ENCODE results near the gene NDUFA6.
"Not testable (repeated sequence)": the region's sequence is repeated elsewhere in the genome, so short reads cannot be mapped to it uniquely, and the experiment has no call there.

- TF ChIP-seq, protein P1, sequence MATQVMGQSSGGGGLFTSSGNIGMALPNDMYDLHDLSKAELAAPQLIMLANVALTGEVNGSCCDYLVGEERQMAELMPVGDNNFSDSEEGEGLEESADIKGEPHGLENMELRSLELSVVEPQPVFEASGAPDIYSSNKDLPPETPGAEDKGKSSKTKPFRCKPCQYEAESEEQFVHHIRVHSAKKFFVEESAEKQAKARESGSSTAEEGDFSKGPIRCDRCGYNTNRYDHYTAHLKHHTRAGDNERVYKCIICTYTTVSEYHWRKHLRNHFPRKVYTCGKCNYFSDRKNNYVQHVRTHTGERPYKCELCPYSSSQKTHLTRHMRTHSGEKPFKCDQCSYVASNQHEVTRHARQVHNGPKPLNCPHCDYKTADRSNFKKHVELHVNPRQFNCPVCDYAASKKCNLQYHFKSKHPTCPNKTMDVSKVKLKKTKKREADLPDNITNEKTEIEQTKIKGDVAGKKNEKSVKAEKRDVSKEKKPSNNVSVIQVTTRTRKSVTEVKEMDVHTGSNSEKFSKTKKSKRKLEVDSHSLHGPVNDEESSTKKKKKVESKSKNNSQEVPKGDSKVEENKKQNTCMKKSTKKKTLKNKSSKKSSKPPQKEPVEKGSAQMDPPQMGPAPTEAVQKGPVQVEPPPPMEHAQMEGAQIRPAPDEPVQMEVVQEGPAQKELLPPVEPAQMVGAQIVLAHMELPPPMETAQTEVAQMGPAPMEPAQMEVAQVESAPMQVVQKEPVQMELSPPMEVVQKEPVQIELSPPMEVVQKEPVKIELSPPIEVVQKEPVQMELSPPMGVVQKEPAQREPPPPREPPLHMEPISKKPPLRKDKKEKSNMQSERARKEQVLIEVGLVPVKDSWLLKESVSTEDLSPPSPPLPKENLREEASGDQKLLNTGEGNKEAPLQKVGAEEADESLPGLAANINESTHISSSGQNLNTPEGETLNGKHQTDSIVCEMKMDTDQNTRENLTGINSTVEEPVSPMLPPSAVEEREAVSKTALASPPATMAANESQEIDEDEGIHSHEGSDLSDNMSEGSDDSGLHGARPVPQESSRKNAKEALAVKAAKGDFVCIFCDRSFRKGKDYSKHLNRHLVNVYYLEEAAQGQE (IDR thresholded peaks at IDR 0.05; ENCODE audit: insufficient read depth in 1 of 2, low read depth in 2 of 2, low read length in 1 of 2), result not testable (repeated sequence)
- TF ChIP-seq CTCF (IDR thresholded peaks at IDR 0.05); POLR2AphosphoS5 (IDR thresholded peaks at IDR 0.05; ENCODE audit: low read depth, low read length): not testable (repeated sequence)
Measured at GRCh38 chr22:42104332-42104860, 13.8 kb upstream of the NDUFA6 start.

All from Panc1 (cell line).